GM12878 (cell line): ENCODE data around the gene SOCS6.

Source experiments
- POLR2A ChIP-seq: IDR thresholded peaks from 2 replicates; pipeline ENCODE4 v1.6.1; 2011; ENCODE audit warnings: low read depth, mild to moderate bottlenecking, low read length
- ZSCAN29 ChIP-seq: fragments of 450-650 bp; IDR thresholded peaks from 2 replicates; pipeline ENCODE4 v1.6.1; 2017; ENCODE audit warnings: mild to moderate bottlenecking, moderate library complexity
- TF ChIP-seq, protein P1 (sequence below), 3 experiments: IDR thresholded peaks in 2 of 3; conservative IDR thresholded peaks in 1 of 3; 2 replicates each; pipeline ENCODE4 v1.5.1; 2011; ENCODE audit warnings: low read depth in 3 of 3, low read length in 3 of 3, mild to moderate bottlenecking in 3 of 3, control low read depth in 2 of 3, moderate library complexity in 2 of 3, inconsistent platforms in 1 of 3, mixed read lengths in 1 of 3; ENCODE audit not compliant: control insufficient read depth in 2 of 3, insufficient read depth in 1 of 3; ENCODE audit errors: extremely low read depth in 1 of 3

DNA sequence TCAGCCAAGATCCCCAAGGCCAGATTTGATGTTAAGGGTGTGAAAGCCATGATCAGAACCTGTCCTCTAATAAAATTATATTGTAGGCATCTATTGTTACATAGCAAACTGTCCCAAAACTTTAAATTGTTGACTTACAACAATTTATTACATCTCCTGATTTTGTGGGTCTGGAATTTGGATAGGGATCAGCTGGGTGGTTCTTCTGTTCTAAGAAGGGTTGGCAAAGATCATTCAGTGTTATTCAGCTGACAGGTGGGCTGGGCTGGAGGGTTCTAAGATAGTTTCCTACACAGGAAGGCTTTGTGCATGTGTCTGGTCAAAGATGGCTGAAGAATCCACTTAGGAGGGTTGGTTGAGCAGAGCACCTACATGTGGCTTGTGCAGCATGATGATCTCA, 50.0 kb downstream of the SOCS6 start:
- TF ChIP-seq ZSCAN29 = no peak
- TF ChIP-seq POLR2A = no peak
- TF ChIP-seq, protein P1, sequence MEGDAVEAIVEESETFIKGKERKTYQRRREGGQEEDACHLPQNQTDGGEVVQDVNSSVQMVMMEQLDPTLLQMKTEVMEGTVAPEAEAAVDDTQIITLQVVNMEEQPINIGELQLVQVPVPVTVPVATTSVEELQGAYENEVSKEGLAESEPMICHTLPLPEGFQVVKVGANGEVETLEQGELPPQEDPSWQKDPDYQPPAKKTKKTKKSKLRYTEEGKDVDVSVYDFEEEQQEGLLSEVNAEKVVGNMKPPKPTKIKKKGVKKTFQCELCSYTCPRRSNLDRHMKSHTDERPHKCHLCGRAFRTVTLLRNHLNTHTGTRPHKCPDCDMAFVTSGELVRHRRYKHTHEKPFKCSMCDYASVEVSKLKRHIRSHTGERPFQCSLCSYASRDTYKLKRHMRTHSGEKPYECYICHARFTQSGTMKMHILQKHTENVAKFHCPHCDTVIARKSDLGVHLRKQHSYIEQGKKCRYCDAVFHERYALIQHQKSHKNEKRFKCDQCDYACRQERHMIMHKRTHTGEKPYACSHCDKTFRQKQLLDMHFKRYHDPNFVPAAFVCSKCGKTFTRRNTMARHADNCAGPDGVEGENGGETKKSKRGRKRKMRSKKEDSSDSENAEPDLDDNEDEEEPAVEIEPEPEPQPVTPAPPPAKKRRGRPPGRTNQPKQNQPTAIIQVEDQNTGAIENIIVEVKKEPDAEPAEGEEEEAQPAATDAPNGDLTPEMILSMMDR (IDR thresholded peaks at IDR 0.05 in 2 of 3, conservative IDR thresholded peaks at IDR 0.05 in 1 of 3; ENCODE audit: control insufficient read depth in 2 of 3, extremely low read depth in 1 of 3, insufficient read depth in 1 of 3, low read depth in 3 of 3, low read length in 3 of 3) = no peak
